ENCODE results near the gene ZNF831.

ZNF831 gene

GRCh38 chr20:59157961-59158541, 5.6 kb upstream of the ZNF831 start:
- no peak for DNase-seq

GRCh38 chr20:59158673-59159072, 4.9 kb upstream of the ZNF831 start:
- no peak for DNase-seq

- no peak for DNase-seq
Measured at GRCh38 chr20:59159091-59159490, 4.5 kb upstream of the ZNF831 start.

GRCh38 chr20:59159493-59160376, 3.9 kb upstream of the ZNF831 start:
- peak; percentile 89 for DNase-seq

- DNase-seq: peak; percentile 54
Measured at GRCh38 chr20:59160389-59161115, 3.1 kb upstream of the ZNF831 start.

- DNase-seq: peak; percentile 69
Measured at GRCh38 chr20:59161721-59162120, 1.9 kb upstream of the ZNF831 start.

- DNase-seq: peak; percentile 70
Measured at GRCh38 chr20:59164686-59165391, 1.2 kb downstream of the ZNF831 start.

- DNase-seq: peak; percentile 47
Measured at GRCh38 chr20:59165396-59165795, 1.8 kb downstream of the ZNF831 start.

- peak; percentile 70 for DNase-seq
Measured at GRCh38 chr20:59165891-59166709, 2.5 kb downstream of the ZNF831 start.

GRCh38 chr20:59170406-59171349, 7.1 kb downstream of the ZNF831 start:
- DNase-seq: no peak

- DNase-seq: no peak
Measured at GRCh38 chr20:59171986-59172385, 8.4 kb downstream of the ZNF831 start.

- DNase-seq: no peak
Measured at GRCh38 chr20:59173938-59174491, 10.4 kb downstream of the ZNF831 start.

GRCh38 chr20:59175002-59175401, 11.4 kb downstream of the ZNF831 start:
- no peak for DNase-seq

GRCh38 chr20:59175861-59176260, 12.2 kb downstream of the ZNF831 start:
- no peak for DNase-seq

GRCh38 chr20:59176812-59177211, 13.2 kb downstream of the ZNF831 start:
- no peak for DNase-seq

GRCh38 chr20:59177266-59178250, 13.9 kb downstream of the ZNF831 start:
- peak; percentile 63 for DNase-seq

GRCh38 chr20:59178983-59179595, 15.5 kb downstream of the ZNF831 start:
- no peak for DNase-seq

- DNase-seq: no peak
Measured at GRCh38 chr20:59179988-59180387, 16.4 kb downstream of the ZNF831 start.

- DNase-seq: no peak
Measured at GRCh38 chr20:59181936-59182335, 18.3 kb downstream of the ZNF831 start.

Measured in CD4-positive, alpha-beta T cell treated with Interleukin-10 for 1 hour (primary cell).